GM15510 (cell line): ENCODE results near the gene PBX1.

Experiments used
- POLR2A ChIP-seq: IDR thresholded peaks from 3 replicates; pipeline ENCODE4 v1.6.1; 2011; ENCODE audit warnings: borderline replicate concordance; ENCODE audit not compliant: insufficient read length; ENCODE audit errors: extremely low read depth

PBX1 gene

DNA sequence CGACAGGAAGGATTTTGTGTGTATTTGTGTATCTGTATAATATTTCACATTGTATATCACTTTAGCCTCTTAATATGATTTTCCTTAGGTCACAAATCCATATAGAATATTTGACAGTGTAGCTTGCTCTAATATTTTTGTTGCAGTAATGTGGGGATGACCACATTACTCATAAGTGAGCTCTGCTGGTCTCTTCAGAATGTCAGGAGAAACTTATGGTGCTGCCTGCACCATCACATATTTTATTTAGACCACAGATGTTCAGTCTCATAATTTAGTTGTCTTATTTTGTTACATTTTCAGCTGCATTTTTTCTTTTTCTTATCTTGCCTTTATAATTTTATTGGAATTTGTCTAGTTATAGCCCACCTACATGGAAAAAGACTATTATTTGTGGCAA, 205.3 kb downstream of the PBX1 start:
- TF ChIP-seq POLR2A, result no peak

DNA sequence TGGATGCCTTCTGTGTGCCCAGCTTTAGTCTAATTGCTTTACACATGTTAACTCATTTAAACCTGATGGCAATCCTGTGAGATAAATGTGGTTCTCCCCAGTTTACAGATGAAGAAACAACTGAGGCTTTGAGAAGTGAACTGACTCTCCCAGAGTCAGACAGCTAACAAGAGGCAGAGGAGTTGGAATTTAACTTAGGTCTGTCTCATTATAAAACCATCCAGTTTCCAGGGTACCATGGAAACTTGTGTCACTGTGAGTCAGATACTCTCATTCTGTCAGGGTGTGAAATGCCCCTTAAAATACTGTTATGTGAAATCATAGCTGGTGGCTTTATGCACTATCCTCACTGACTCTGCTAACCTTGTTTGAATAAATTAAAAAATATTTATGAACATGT, 206.6 kb downstream of the PBX1 start:
- no peak for TF ChIP-seq POLR2A

DNA sequence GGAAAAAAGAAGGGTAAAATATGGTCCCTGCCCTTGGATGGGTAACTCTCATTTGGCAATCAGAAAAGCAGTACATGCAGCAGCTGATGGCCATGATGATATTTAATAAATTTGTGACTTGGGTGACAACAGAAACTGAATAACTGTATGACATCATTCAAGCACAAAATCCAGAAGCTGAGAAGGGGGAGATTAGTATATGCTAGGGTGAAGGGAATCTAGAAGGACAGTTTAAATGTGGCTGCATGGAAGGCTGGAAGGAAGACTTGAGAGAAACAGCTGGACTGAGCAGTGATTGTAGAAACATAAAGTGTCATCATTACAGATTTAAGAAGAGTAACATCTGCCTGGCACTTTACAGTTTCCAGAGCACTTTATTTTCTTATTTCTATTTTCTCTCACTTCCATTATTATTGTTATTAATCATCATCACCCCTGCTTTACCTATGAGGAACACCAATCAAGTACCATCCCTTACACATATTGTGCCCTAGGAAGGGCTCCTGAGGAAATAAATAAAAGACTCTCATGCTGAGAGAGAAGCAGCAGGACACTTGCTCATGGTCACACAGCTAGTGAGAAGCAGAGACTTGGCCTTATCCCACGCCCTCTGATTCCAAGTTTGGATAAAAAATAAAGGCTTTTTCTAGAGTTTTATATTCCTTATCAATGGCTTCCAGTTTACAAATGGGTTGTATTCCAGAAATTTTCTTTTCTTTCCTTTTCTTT, 207.2 kb downstream of the PBX1 start:
- TF ChIP-seq POLR2A, result no peak

DNA sequence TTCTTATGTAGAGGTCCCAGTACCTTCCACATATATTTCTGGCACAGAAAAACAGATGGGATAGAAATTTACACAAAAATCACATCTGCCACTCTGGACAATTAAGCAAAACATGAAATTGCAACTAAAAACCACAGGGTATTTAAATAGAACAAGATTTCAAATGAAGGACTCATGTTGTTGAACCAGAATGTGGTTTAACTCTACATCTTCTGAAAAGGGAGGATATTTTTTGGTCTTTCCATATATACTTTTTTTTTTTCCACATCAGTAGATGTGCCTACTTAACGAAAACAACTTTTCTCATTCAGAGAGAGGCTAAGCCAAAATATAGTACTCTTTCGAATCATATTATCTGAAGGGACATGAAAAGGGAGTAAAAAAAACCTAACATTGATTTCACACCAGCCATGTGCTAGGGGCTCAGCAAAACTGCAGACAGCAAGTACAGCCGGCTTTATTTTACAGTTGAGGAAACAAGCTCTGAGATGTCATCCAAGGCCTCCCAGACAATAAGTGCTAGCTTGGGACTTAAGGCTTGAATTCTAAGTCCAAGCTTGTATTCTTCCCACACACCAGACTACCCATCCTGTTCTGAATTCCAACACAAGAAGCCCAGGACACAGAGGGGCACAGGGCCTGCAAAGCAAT, 208.9 kb downstream of the PBX1 start:
- TF ChIP-seq POLR2A, result no peak

DNA sequence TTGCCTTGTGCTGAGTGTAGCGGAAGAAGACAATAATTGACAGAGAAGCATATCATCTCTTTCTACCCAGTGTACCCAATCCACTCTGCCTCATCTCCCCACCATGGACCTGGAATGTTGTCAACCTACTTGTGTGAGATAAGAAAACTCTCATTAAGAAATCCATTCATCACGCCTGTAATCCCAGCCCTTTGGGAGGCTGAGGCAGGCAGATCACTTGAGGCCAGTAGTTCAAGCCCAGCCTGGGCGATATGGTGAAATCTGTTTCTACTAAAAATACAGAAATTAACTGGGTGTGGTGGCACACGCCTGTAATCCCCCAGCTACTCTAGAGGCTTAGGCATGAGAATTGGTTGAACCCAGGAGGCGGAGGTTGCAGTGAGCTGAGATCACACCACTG, 209.6 kb downstream of the PBX1 start:
- no peak for TF ChIP-seq POLR2A

DNA sequence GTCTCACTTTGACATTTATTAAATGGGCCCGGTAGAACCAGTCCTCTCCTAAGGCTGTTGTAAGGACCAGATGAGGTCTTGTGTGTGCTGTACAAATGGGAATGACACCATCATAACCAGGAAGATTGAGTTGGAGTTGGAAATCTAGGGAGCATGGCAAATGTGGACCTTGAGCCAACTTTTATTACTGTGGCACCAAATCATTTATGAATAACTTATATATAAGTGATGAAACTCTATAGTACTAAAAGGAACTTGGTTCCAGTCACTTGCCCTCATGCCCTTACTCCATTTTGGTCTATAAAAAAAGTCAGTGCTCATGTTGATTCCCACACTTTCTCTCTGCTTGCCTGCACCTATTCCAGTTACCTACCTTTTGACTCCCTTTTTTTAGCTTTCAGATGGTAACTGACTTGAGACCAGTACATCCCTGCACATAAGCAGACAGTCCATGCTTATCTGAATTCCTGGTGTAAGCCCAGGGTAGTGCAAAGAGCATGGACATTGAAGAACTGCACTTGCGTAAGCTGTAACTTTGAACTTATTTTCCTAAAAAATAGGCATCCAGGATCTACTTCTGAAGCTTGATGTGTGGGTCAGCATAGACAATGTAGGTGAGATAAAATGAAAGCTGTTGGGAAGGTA, 210.6 kb downstream of the PBX1 start:
- TF ChIP-seq POLR2A, result no peak

DNA sequence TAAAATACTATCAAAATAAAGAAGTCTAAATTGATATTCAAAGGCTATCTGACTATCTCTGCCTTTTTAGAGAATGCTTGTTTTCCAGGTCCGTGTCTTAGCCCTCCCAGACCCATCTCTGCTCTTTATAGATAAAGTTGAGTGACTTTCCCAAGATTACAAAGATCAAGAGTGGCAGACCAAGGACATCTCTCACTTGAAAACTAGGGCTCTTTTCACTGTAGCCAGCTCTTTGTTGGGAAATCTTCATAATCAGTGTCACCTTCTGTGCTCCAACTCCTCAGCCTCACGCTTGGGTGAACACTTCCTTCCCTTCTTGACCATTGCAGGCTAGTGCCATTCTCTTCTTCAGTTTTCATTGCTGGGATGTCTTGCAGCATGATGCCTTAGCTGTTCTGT, 211.1 kb downstream of the PBX1 start:
- no peak for TF ChIP-seq POLR2A

DNA sequence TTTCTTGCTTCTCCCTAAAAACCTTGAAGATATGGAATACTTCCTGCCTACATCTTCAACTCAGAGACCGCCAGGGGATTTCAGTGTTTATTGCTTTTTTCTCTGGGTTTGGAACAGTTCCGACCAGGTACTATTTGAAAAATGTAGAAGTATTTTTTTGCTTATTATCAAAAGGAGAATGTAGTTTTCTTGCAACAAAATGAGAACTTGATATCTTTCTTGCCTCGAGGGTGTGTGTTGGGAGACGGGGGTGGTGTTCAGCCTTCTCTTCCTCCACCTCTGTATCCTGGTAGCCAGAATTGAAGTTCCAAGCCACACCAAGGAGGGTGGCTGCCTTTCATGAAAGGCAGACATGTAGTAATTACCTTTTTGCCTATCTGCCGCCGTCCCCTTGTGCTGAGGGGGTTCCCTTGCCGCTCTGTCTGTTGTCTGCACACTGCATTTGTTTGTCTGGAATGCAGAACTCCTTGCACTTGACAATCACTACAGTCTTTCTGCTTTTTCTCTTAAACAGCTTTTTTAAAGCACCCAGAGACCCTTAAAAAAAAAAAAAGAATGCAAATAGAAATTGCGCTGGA, 212.1 kb downstream of the PBX1 start:
- no peak for TF ChIP-seq POLR2A

DNA sequence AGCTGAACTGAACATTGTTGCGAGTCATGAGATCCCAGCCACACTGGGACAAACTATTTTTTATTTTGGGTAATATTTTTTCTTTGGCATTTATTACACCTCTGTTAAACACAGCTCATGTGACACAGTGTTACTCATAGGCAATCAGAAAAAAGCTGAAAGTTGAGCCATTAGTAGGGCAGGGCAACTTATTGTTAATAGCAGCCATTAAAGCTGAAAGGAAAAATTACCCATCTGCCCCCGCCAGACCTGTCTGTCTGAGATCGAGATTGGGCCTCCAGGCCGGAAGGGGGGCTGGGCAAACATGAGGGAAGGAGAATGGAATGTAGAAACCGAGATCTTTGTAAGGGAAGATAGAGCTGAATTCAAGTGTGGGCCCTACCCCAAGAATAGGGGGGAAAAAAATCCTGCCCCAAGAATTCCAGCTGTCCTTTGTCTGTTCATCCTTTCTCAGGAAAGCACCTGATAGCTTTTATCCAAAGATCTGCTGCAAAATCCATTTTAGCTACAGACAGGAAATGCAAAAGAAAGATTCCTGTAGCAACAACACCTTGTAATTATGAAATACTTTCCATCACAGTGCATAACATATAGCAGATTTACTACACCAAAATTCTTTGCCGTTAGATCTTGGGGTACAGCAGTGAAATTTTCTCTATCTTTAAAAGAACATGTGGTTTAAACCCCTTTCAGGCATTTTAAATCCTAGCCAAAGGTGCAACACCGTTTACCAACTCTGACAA, 212.8 kb downstream of the PBX1 start:
- TF ChIP-seq POLR2A, result no peak

DNA sequence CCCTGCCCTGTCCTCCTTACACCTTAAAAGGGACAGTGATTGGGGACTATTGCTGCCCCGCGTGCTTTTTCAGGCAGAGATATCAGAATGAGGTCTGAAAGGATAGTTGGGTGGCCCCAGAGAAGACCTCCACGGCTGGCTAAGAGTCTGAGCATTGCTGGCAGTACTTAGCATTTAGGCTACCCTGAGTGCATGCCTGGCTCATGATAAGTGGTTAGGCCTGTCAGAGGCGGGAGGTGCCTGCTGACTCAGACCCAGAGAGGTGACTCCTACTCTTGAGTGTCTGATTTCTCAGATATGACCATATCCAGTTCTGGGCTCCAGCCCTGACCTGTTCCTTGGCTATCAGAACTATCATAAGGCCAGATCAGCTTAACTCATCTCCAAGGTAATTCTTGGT, 213.7 kb downstream of the PBX1 start:
- no peak for TF ChIP-seq POLR2A

DNA sequence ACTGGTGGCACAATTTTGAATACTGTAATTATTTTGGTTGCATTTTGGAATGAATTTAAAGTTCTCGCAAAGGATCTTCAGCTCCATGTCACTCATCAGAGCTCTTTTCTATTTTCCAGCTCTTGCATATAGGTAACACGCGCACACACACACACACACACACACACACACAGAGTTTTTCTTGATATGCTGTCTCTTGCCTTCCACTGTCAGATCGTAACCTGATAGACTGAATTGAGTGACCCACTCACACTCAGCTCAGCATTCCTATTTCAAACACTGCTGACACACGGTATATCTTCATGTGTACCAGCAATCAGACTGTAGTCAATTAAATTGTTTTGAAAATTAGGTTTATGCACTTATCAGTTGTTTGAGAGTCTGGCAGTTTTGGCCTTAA, 214.1 kb downstream of the PBX1 start:
- no peak for TF ChIP-seq POLR2A

DNA sequence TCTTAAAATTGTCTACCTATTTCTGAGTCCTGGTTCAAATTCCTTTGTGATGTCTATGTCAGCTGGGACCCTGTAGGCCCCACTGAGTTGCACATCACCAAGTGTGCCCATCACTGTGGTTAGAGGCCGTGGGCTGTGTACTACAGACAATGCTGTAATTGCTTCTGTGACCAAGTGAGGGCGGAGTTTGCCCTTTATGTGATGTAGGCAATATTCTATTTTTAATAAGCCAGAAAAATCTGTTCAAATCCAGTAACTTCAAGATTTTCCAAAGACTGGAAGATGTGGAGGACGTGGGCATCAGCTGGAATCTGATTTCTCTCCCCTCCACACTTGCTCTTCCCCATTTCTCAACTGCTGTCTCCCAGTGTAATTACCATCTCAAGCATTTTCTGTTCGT, 215.4 kb downstream of the PBX1 start:
- no peak for TF ChIP-seq POLR2A

DNA sequence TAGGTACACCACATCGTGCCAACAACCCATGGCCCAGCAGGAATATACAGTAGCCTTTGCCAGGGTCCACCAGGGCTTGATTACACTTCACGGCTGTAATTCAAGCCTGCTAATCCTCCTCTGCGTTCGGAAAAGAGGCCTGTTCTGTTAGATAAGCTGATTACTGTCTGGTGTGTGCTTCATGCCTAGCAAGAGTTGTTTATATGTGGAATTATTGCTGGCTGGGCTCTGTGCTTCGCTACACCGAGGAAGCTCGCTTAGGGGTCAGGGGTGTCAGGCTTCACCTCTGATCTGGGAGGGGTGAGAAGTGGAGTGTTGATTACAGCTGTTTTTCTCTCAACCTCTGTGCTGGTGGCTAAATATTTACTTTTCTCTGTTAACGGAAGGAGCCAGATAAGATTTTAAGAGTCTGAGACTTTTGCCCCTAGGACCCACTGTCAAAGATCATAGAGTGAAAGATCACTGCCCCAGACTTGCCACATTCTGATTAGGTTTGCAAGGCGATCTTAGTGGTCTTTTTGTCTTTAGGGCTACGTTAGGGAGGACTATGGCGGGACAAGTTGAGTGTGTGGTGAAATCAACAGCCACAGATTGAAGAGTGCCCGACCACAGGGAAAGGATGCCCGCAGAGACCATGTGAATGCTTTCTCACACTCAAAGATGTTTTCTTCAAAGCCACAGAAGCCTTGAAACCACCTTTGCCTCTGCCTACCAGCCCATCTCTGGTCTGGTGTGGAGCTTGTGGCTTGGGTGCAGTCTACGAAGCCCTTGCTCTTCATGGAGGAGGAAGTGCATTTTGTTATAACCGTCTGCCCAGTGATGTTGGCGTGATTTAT, 216.1 kb downstream of the PBX1 start:
- no peak for TF ChIP-seq POLR2A

DNA sequence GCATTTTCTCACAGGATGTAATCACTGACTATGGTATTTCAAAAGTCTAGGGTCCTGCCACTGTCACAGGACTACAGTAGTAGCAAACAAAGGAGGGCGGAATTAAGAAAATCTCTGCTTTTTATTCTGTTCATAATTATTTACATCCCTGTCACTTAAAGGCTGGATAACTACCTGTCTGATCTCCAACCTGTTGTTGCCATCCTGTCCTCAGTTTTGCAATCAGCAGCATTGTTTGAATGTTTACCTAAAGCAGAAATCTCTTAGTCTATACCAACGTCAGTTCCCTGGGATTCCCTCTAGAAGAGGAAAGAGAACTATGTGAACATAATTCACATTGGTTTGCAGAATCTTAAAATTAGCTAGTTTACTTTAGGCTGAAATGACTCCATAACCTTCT, 218.5 kb downstream of the PBX1 start:
- TF ChIP-seq POLR2A, result no peak
